Stimulated activated naive CD8-positive, alpha-beta T cell treated with anti-CD3 and anti-CD28 coated beads, Interleukin-15, Interleukin-2, amounts not matched to agents 100 U/mL and 50 U/mL, for 24 hours (primary cell): ENCODE data around the gene RFC3.
"Not testable (repeated sequence)": the region's sequence is repeated elsewhere in the genome, so short reads cannot be mapped to it uniquely, and the experiment has no call there.

ENCODE experiments used
- ATAC-seq: fragments of 150-1000 bp; cut with Tn5 transposase; one replicate; pipeline ENCODE4 v1.10.0; 2021
- DNase-seq: peaks from one replicate; pipeline ENCODE4 v3.0.0; 2021

RFC3 gene

DNA sequence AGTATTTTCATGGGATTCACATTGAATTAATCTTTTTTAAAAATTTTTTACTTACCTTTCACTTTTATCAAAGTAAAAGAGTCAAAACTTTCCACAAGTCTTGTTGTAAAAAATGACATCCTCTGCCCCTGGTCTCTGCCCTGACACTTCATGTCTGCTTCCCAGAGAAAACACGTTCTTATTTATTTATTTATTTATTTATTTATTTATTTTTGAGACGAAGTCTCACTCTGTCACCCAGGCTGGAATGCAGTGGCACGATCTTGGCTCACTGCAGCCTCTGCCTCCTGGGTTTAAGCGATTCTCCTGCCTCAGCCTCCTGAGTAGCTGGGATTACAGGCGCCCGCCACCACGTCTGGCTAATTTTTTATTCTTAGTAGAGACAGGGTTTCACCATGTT, 5.1 kb upstream of the RFC3 start:
- not testable (repeated sequence) for DNase-seq, ATAC-seq

DNA sequence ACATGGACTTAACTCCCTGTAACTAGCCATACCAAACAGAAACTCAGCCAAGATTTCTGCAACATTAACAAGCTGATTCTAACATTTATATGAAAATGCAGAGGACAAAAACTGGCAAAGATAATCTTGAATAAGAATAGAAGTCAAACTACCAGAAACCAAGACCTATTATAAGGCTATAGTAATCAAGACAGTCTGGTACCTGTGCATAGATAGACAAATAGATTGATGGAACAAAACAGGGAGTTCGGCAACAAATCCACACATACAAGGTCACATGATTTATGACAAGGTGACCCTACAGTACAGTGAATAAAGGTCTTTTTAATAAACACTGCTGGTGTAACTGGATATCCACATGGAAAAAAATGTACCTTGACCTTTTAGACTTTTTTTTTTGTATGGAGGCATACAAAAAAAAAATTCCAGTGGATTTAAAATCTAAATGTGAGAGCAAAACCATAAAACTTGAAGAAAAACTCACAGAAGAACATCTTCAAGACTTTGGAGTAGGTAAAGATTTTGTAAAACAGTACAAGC, 2.9 kb upstream of the RFC3 start:
- ATAC-seq (no peak), DNase-seq (no peak)

DNA sequence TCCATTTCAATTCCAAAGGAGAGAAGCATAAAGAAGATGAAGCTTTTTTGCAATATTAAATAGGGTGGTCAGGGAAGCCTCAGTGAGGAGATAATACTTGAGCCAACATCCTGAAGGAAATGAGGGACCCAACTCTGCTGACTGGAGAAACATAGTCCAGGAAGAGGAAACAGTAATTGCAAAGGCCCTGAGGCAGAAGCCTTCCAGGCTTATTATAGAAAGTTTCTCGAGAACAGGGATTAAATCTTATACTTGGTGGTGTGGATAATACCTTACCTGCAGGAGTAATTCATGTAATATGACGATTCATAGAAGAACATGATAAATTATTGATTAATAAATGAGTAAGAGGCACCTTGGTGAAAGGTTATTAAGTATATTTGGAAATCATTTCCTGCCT, 1.0 kb upstream of the RFC3 start:
- ATAC-seq (no peak), DNase-seq (no peak)

DNA sequence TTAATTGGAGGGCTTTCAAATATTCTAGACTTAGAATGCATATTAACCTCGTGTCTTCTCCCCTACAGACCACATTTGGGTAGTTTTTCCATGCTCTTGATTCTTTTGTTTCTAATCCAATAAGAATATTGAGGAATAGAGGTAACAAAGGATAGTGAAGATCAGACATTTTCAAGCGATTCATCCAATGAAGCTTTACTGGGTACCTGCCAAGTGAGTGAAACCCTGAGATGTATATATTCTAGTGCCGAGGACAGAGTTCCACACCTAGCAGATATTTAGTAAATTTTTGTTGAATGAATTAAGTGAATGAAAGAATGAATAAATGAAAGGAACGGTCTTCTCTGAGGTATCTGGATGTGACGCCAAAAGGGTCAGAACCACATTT, 442 bp upstream of the RFC3 start:
- DNase-seq (no peak), ATAC-seq (no peak)

DNA sequence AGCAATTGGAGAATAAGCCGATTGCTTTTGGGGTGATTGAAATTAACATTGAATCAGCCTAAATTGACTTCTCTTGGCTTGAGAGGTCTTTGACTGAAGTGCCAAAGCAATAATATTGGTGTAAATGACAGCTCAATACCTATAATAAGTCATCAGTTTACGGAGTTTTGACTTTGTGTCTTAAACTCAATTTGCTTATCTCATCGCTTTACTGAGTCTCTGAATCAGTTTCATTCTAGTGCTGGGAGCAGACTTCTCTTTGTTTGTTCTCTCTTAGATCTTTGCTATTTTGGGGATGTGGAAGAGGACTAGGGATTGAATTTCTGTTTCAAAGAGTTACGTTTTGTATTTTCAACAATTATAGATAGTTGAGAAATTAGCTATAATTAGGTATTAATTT, 7.1 kb downstream of the RFC3 start:
- no peak for ATAC-seq
- no peak for DNase-seq

DNA sequence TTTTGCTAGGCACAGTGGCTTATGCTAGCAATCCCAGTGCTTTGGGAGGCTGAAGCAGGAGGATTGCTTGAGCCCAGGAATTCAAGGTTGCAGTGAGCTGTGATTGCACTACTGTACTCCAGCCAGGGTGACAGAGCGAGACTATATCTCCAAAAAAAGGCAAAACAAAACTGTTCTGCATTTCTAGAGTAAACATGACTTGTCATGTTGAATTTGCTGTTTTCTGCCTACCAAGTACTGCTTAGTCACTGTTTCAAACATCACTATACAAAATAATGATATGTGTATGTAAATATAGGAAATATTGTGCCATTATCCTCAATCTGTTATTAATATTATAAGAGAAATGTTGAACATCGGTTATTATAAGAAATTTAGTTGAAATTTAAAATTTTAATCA, 9.2 kb downstream of the RFC3 start:
- DNase-seq: no peak
- ATAC-seq: no peak

DNA sequence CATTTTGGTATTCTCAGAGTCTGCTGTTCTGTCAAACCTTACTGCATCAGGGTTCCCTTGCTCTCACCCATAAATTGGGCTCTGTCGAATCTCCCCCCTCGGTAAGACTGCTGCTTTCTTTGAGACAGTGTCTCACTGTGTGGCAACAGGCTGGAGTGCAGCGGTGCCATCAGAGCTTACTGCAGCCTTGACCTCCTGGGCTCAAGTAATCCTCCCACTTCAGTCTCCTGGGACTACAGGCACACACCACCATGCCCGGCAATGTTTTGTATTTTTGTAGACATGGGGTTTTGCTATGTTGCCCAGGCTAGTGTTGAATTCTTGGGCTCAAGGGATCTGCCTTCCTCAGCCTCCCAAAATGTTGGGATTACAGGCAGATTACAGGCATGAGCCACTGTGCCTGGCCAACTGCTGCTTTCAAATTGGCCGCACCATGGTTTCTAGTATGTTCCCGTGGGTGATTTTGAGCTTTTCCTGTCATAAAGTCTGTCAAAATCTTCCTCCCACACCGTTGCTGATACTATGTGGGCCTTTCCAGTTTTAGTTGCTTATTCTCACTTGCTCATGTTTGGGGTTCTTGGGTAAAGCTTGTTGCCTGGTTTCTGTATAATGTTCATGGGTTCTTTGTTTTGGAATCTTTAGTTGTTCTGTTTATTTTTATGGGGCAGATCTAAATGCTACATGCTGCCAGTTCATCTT, 10.6 kb downstream of the RFC3 start:
- no peak for DNase-seq
- no peak for ATAC-seq

DNA sequence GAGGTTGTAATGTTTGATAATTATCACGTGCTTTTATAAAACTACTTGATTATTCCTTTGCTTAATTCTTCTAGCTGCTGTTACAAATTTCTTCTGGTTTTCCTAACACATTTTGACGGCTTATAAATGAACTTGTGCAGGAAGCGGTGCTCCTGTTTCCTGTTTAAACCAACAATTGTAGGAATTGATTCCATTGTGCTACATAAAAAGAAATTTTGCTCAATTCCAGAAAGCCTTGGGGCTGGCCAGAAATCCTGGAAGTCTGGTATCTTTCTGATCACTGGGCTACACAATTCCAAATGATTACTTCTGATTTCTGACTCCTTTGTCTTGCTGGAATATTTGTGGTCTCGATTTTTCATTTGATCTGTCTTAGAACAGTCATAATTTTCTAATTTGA, 14.9 kb downstream of the RFC3 start:
- no peak for DNase-seq
- ATAC-seq: no peak

DNA sequence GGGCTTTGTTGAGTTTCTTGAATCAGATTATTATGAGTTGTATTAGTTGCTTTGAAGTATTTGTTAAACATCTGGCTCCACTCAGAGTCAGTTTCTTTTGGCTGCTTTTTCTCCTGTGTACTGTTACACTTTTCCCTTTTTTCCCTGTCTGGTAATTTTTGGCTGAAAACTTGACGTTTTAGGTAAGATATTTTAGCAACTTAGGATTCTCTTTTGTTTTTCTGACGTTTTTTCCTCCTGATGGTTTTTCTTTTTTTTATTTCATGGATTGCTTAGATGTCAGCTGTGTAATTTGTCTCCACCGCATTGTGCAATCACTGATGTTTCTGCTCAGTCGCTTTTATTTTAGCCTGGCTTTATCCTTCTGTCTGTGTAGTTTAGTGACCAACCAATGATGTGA, 20.7 kb downstream of the RFC3 start:
- ATAC-seq (no peak), DNase-seq (no peak)

DNA sequence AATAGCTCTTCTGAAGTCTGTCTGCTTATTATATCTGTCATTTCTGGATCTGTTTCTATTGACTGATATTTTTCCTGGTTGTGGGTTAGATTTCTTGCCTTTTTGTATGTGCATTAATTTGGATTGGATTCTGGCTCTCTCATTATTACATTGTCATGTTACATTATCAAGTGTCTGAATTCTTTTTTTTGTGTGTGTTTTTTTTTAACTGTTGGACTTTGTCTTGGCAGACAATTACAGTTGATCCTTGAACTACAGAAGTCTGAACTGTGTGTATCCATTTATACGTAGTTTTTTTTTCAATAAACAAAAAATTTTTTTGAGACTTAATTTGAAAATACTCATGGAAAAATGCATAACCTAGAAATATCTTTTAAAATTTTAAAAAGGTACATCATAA, 22.5 kb downstream of the RFC3 start:
- no peak for DNase-seq
- no peak for ATAC-seq

DNA sequence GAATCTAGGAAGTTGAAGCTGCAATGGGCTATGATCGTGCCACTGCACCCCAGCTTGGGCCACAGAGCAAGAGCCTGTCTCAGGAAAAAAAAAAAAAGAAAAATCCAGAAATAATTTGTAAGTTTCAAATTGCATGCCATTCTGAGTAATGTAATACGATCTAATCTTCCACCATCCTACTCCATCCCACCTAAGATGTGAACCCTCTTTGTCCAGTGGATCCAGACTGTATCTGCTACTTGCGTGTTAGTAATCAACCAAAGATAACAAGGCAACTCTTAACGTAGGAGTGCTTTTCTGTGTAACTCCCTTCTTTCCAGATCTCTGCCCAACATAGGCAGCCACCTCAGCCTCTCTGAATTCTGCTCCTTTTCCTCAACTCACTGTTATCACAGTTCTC, 24.3 kb downstream of the RFC3 start:
- no peak for ATAC-seq
- DNase-seq: no peak

DNA sequence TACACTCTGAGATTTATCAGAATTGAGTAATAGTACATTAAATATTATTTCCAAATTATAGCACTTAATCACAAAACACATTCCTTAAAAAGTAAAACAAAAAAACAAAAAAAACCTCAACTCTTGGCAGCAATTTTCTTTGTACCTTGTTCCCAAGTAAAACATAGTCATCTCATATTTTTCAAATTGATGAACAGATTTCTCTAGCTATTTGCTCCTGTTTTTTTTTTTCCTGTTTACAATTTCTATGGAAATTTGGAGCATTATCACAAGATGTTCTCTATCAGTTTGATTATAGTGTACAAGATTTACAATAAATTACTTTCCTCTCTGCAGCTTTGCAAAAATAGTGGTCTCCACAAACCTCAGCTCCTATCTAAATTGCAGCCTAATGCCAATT, 25.0 kb downstream of the RFC3 start:
- DNase-seq: no peak
- no peak for ATAC-seq

DNA sequence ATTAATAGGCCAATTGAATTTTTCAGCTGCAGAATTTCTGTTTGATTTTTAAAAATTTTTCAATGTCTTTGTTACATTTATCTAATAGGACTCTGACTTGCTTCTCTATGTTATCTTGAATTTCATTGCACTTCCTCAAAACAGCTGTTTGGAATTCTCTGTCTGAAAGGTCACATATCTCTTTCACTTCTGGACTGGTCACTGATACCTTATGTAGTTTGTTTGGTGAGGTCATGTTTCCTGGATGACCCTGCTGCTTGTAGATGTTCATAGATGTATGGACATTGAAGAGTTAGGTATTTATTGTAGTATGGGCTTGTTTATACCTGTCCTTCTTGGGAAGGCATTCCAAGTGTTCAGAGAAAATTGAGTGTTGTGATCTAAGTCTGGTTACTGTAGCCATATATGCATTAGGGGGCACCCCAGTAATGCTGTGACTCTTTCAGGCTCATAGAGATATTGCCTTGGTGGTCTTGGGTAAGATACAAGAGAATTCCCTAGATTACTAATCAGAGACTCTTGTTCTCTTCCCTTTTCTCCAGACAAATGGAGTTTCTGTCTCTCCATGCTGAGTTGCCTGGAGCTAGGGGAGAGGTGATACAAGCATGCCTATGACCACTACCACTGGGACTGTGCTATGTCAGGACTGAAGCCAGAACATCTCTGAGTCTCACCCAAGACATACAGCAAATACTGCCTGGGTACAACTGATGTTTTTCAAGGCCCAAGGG, 27.8 kb downstream of the RFC3 start:
- ATAC-seq (no peak), DNase-seq (no peak)

DNA sequence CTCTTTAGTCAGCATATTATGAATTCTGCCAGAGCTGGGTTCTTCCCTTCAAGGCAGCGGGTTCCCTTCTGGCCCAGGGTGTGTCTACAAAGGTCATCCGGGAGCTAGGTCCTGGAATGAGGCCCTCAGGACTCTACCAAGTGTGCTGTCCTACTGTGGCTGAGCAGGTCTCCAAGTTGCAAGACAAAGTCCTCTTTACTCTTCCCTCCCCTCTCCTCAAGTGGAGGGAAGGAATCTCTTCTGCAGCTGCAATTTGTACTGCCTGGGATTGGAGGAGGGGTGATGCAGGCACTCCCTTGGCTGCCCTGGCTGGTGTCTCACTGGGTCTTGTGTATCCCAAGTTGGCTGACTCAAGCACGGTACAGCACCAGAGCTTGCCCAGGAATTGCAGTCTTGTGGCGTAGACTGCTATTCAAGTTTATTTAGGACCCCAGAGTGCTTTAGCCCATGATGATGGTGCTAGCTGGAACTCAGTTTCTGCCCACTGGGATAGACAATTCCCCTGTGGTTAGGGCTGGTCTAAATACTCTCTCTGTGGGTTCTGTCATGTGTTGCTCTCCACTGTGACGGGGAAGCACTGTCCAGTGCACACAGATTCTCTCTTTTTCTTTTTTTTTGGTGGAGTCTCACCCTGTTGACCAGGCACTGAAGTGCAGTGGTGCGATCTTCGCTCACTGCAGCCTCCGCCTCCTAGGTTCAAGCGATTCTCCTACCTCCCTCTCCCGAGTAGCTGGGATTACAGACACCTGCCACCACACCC, 28.5 kb downstream of the RFC3 start:
- no peak for DNase-seq
- ATAC-seq: no peak

DNA sequence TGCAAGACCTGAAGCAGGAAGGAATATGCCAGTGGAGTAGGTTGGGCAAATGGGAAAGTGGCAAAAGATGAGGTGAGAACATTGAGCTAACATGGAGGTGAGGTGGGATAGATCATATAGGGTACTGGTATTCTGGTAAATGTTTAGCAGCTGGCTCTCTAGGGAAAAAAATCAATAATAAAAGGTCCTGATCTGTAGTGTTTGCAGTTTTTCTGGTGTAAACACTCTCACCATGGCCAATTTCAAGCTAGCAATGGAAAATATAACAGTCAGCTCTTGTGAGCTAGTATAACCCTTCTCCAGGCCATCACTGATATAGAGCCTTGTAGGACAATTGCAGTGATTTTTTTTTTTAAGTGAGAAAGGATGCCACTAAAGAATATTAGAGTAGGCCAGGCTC, 31.3 kb downstream of the RFC3 start:
- ATAC-seq (no peak), DNase-seq (no peak)

DNA sequence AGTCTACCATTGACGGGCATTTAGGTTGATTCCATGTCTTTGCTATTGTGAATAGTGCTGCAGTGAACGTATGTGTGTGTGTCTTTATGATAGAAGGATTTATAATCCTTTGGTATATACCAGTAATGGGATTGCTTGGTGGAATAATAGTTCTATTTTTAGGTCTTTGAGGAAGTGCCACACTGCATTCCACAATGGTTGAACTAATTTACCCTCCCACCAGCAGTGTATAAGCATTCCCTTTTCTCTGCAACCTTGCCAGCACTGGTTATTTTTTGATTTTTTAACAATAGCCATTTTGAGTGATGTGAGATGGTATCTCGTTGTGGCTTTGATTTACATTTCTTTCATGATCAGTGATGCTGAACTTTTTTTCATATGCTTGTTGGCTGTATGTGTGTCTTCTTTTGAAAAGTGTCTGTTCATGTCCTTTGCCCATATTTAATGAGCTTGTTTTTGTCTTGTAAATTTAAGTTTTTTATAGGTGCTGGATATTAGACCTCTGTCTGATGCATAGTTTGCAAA, 37.5 kb downstream of the RFC3 start:
- DNase-seq (no peak), ATAC-seq (no peak)

DNA sequence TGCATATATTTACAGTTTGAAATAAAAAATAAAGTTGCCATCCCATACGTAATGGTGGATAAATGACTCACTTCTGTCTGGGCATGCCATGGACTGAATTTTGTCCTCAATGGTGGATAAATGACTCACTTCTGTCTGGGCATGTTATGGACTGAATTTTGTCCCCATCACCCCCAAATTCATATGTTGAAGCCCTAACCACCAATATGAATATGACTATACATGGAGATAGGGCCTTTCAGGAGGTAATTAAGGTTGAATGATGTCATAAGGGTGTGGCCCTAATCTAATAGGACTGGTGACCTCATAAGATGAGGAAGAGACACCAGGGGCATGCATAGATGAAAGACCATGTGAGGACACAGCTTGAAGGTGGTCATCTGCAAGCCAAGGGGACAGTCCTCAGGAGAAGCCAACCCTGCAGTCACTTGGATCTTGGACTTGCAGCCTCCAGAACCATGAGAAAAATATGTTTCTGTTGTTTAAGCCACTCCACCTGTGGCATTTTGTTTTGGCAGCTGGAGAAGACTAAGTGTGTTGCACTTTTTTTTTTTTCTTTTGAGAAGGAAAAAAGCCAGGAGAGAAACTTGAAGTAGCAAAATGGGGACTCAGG, 41.8 kb downstream of the RFC3 start:
- ATAC-seq (no peak), DNase-seq (no peak)

DNA sequence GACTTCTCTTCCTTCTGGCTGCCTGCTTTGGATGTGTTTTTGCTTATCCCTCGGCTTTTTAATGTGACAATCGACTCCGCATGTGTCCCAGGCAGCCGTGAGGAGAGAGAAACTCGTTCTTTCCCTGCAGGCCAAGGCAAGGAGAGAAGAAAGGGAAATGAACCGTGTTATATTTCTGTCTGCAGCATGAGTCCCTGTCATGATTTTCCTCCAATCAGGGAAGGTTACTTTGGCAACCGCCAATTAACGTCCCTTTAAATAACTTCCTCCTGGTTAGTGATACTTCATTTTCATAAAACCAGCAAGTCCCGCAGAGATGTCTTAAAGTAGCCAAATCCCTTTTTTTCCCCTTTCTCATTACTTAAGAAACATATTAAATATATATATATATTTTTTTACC, 42.6 kb downstream of the RFC3 start:
- DNase-seq: no peak

DNA sequence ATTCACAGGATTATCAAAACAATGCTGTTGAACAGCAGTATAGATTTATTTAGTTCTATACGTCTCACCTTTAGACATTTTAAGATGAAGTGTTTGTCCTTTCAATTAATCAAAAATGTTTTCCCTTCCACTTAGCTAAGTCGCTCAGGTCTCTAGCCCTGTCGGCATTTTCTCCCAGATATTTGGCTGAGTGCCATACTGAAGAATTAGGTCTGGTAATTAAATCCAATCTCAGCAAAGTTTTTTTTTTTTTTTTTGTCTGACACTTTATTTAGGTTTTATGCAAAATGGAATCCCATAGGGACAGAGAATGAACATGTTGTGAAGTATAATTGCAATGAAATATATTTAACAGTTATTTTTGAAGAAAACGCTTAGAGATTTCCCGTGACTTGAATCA, 44.1 kb downstream of the RFC3 start:
- ATAC-seq (no peak), DNase-seq (no peak)

More for the DNA sequence above, 42.6 kb downstream of the RFC3 start:
- no peak for ATAC-seq

DNA sequence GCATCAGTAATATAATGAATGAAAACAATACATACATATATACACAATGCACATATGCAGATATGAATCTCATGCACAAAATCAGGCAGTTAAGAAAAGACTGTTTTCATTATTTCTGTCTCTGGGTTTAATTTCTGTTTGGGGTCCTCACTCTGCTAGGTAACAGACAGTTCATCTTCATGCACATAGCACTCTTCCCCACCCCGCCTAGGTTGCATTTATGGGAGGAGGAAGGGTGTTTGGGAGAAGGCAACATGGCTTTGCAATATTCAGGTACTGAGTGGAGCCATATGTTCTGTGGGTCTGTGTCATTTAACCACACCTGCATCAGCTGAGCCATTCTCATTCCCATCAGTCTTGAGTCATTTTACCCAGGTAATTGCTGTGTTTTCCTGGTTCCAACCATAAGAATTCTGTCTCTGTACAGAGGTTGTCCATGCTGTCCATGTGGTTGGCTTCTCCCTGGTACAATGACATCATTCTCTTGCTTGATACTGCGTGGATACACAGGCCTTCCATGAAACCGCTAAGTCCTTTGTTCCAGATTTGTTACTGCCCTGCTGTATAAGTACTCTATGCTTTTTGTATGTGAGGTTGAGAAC, 45.3 kb downstream of the RFC3 start:
- no peak for DNase-seq
- no peak for ATAC-seq

DNA sequence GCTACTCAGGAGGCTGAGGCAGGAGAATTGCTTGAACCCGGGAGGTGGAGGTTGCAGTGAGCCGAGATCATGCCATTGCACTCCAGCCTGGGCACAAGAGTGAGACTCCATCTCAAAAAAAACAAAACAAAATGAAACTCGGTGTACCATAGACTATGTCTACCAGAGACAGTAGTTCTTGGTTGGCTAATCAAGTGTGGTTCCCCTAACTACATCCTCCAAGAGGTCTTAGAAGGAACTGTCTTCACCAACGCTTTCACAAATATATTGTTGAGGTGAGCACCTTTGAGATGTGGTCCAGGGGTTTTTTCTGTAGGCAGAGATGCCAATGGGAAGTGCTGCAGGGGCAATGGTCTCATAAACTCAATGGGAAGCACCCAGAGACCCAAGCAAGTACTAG, 48.0 kb downstream of the RFC3 start:
- DNase-seq (no peak), ATAC-seq (no peak)

DNA sequence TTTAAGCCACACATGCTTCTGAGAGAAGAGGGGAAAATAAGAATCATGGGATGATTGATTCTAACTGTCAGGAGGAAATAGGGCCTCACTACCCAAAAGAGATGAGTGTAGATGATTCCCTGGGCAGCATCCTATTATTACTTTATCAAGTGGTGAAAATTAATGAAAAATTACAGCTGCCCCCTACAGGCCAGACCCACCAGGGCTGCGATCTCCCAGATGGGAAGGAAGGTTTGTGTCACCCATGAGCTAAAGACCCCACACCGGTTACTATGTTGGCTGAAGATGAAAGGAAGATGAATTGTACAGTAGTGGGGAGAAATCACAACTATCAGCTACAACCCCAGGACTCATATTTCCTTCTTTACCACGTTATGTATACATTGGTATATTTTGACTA, 49.5 kb downstream of the RFC3 start:
- no peak for ATAC-seq
- no peak for DNase-seq
